WTC11 (cell line): Measurements from ENCODE around the gene CNTFR. TPM values are rescaled to one million over a fixed set of nuclear protein-coding genes. Genes with fewer than 3 reads are reported as not detected.

Experiments used
- ATAC-seq: fragments of 200-7000 bp; cut with Tn5 transposase; 2 replicates; pipeline ENCODE4 v1.10.0; 2021; ENCODE audit warnings: mild to moderate bottlenecking, moderate library complexity
- CTCF ChIA-PET: fragments of 300-600 bp; sonication (Branson Sonifier 250); formaldehyde crosslinking; loops from one replicate; lab custom pipeline; 2021; ENCODE audit warnings: antibody characterized with exemption; lab: Charles Lee
- POLR2A ChIA-PET: fragments of 350-600 bp; sonication (Branson Sonifier 250); formaldehyde crosslinking; loops from one replicate; lab custom pipeline; 2021; ENCODE audit warnings: antibody characterized with exemption; lab: Charles Lee
- DNase-seq: peaks from one replicate; pipeline ENCODE4 v3.0.0; 2021; ENCODE audit warnings: low spot score
- H3K27ac Mint-ChIP-seq: 2 replicates; pipeline ENCODE4 v1.8.0; 2021; ENCODE audit warnings: mixed read lengths
- H3K27me3 Mint-ChIP-seq: 2 replicates; pipeline ENCODE4 v1.8.0; 2021; ENCODE audit warnings: low read depth, mild to moderate bottlenecking, moderate library complexity, mixed read lengths
- H3K36me3 Mint-ChIP-seq: 2 replicates; pipeline ENCODE4 v1.8.0; 2021; ENCODE audit warnings: mixed read lengths
- H3K4me1 Mint-ChIP-seq: 2 replicates; pipeline ENCODE4 v1.8.0; 2022; ENCODE audit warnings: mixed read lengths
- H3K4me3 Mint-ChIP-seq: 2 replicates; pipeline ENCODE4 v1.8.0; 2021; ENCODE audit warnings: mild to moderate bottlenecking, moderate library complexity, mixed read lengths
- H3K9me3 Mint-ChIP-seq: 2 replicates; pipeline ENCODE4 v1.8.0; 2021; ENCODE audit warnings: mixed read lengths
- CBFB ChIP-seq: sonication (generic); formaldehyde crosslinking; IDR thresholded peaks from 2 replicates; pipeline ENCODE4 v1.8.1; 2022; ENCODE audit warnings: mild to moderate bottlenecking, low read depth, missing genetic modification reagents
- ELF4 ChIP-seq: sonication (generic); formaldehyde crosslinking; IDR thresholded peaks from 2 replicates; pipeline ENCODE4 v1.8.1; 2022; ENCODE audit warnings: low read depth, mild to moderate bottlenecking, moderate library complexity, missing genetic modification reagents
- ESRRA ChIP-seq: sonication (generic); formaldehyde crosslinking; IDR thresholded peaks from 2 replicates; pipeline ENCODE4 v1.8.1; 2022; ENCODE audit warnings: mild to moderate bottlenecking, missing genetic modification reagents, borderline replicate concordance
- ETV6 ChIP-seq: sonication (generic); formaldehyde crosslinking; IDR thresholded peaks from 2 replicates; pipeline ENCODE4 v1.8.1; 2022; ENCODE audit warnings: mild to moderate bottlenecking, missing genetic modification reagents
- FOXK1 ChIP-seq: sonication (generic); formaldehyde crosslinking; IDR thresholded peaks from 2 replicates; pipeline ENCODE4 v1.8.0; 2022; ENCODE audit warnings: mild to moderate bottlenecking, moderate library complexity, missing genetic modification reagents
- FOXP1 ChIP-seq: sonication (generic); formaldehyde crosslinking; IDR thresholded peaks from 2 replicates; pipeline ENCODE4 v1.8.0; 2022; ENCODE audit warnings: missing genetic modification reagents, mild to moderate bottlenecking, moderate library complexity, borderline replicate concordance
- FOXP4 ChIP-seq: sonication (generic); formaldehyde crosslinking; IDR thresholded peaks from 2 replicates; pipeline ENCODE4 v1.8.0; 2022; ENCODE audit warnings: mild to moderate bottlenecking, missing genetic modification reagents
- KAT7 ChIP-seq: sonication (generic); formaldehyde crosslinking; IDR thresholded peaks from 2 replicates; pipeline ENCODE4 v1.8.1; 2023; ENCODE audit warnings: missing genetic modification reagents, mild to moderate bottlenecking, borderline replicate concordance
- NFYB ChIP-seq: sonication (generic); formaldehyde crosslinking; conservative IDR thresholded peaks from 2 replicates; pipeline ENCODE4 v1.8.0; 2022; ENCODE audit warnings: low read depth, missing genetic modification reagents
- NR3C1 ChIP-seq: sonication (generic); formaldehyde crosslinking; conservative IDR thresholded peaks from 2 replicates; pipeline ENCODE4 v1.8.1; 2023; ENCODE audit warnings: low read depth, mild to moderate bottlenecking, missing genetic modification reagents
- RELA ChIP-seq: sonication (generic); formaldehyde crosslinking; IDR thresholded peaks from 2 replicates; pipeline ENCODE4 v1.8.1; 2022; ENCODE audit warnings: missing genetic modification reagents, mild to moderate bottlenecking, borderline replicate concordance
- TEAD4 ChIP-seq: sonication (generic); formaldehyde crosslinking; IDR thresholded peaks from 2 replicates; pipeline ENCODE4 v1.8.0; 2022; ENCODE audit warnings: mild to moderate bottlenecking, missing genetic modification reagents
- USF2 ChIP-seq: sonication (generic); formaldehyde crosslinking; IDR thresholded peaks from 2 replicates; pipeline ENCODE4 v1.8.1; 2023; ENCODE audit warnings: mild to moderate bottlenecking, missing genetic modification reagents, moderate library complexity
- ZBTB43 ChIP-seq: sonication (generic); formaldehyde crosslinking; IDR thresholded peaks from 2 replicates; pipeline ENCODE4 v1.8.1; 2023; ENCODE audit warnings: mild to moderate bottlenecking, missing genetic modification reagents
- ZNF121 ChIP-seq: sonication (generic); formaldehyde crosslinking; IDR thresholded peaks from 2 replicates; pipeline ENCODE4 v1.8.0; 2023; ENCODE audit warnings: missing genetic modification reagents
- ZNF138 ChIP-seq: sonication (generic); formaldehyde crosslinking; conservative IDR thresholded peaks from 2 replicates; pipeline ENCODE4 v1.8.1; 2022; ENCODE audit warnings: mild to moderate bottlenecking, moderate library complexity, missing genetic modification reagents
- ZNF317 ChIP-seq: sonication (generic); formaldehyde crosslinking; IDR thresholded peaks from 2 replicates; pipeline ENCODE4 v1.8.1; 2023; ENCODE audit warnings: low read depth, mild to moderate bottlenecking, moderate library complexity, missing genetic modification reagents, borderline replicate concordance
- total RNA-seq: library from RNA; stranded (reverse); gene quantifications from 3 replicates; pipeline ENCODE4 v1.2.3, GENCODE V29; 2021
- TF ChIP-seq, protein P1 (sequence below): sonication (generic); formaldehyde crosslinking; IDR thresholded peaks from 2 replicates; pipeline ENCODE4 v1.8.1; 2023; ENCODE audit warnings: mild to moderate bottlenecking, moderate library complexity, missing genetic modification reagents
- TF ChIP-seq, protein P2 (sequence below): fragments of 250-450 bp; sonication (Bioruptor Pico); IDR thresholded peaks from 2 replicates; pipeline ENCODE4 v1.9.0; 2021; ENCODE audit warnings: mild to moderate bottlenecking
- TF ChIP-seq, protein P3 (sequence below): sonication (generic); formaldehyde crosslinking; IDR thresholded peaks from 2 replicates; pipeline ENCODE4 v1.8.1; 2023; ENCODE audit warnings: mild to moderate bottlenecking, missing genetic modification reagents
- TF ChIP-seq, protein P4 (sequence below): sonication (generic); formaldehyde crosslinking; IDR thresholded peaks from 2 replicates; pipeline ENCODE4 v1.8.0; 2022; ENCODE audit warnings: mild to moderate bottlenecking, missing genetic modification reagents
- TF ChIP-seq, protein P5 (sequence below): sonication (generic); formaldehyde crosslinking; IDR thresholded peaks from 2 replicates; pipeline ENCODE4 v1.8.1; 2022; ENCODE audit warnings: missing genetic modification reagents, borderline replicate concordance

Gene CNTFR
- total RNA-seq, 1 experiment from 2014 or later: 18.0 TPM

- DNase-seq: peak; percentile 95
- Mint-ChIP-seq H3K9me3 (no peaks in the 10 kb centered on the region), H3K36me3 (peaks cover 4% of the 10 kb centered on the region), H3K4me1 (peaks cover 22% of the 10 kb centered on the region), H3K4me3 (peak within 1 kb of the TSS; percentile 83), H3K27ac (peak within 1 kb of the TSS; percentile 3), H3K27me3 (peaks cover 11% of the 10 kb centered on the region)
- CTCF ChIA-PET: interaction anchor here (0.7 to 6.7 kb wide), 21 partner anchors 9 to 234 kb away, joined by 3 to 94 read pairs (median 8); partner anchors contain the start of genes ARID3C, CCL27, CNTFR and DCTN3
- POLR2A ChIA-PET: interaction anchor here (0.5 to 2.1 kb wide), 9 partner anchors 9 to 1058 kb away, joined by 3 to 25 read pairs (median 3); partner anchors contain the start of genes DCTN3, GALT, IL11RA and RPP25L
- peak; percentile 89 for ATAC-seq
- 0 out of 2 replicates have a peak, but pooled peaks have one; percentile 70 for TF ChIP-seq ESRRA (CRISPR knock-in tag)
- TF ChIP-seq, protein P1, sequence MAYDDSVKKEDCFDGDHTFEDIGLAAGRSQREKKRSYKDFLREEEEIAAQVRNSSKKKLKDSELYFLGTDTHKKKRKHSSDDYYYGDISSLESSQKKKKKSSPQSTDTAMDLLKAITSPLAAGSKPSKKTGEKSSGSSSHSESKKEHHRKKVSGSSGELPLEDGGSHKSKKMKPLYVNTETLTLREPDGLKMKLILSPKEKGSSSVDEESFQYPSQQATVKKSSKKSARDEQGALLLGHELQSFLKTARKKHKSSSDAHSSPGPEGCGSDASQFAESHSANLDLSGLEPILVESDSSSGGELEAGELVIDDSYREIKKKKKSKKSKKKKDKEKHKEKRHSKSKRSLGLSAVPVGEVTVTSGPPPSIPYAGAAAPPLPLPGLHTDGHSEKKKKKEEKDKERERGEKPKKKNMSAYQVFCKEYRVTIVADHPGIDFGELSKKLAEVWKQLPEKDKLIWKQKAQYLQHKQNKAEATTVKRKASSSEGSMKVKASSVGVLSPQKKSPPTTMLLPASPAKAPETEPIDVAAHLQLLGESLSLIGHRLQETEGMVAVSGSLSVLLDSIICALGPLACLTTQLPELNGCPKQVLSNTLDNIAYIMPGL (CRISPR knock-in tag): peak; percentile 97
- no peak for TF ChIP-seq ZNF121 (CRISPR knock-in tag)
- TF ChIP-seq CBFB: peak; percentile 75; the same call in 1 of the 2 replicates
- TF ChIP-seq, protein P2, sequence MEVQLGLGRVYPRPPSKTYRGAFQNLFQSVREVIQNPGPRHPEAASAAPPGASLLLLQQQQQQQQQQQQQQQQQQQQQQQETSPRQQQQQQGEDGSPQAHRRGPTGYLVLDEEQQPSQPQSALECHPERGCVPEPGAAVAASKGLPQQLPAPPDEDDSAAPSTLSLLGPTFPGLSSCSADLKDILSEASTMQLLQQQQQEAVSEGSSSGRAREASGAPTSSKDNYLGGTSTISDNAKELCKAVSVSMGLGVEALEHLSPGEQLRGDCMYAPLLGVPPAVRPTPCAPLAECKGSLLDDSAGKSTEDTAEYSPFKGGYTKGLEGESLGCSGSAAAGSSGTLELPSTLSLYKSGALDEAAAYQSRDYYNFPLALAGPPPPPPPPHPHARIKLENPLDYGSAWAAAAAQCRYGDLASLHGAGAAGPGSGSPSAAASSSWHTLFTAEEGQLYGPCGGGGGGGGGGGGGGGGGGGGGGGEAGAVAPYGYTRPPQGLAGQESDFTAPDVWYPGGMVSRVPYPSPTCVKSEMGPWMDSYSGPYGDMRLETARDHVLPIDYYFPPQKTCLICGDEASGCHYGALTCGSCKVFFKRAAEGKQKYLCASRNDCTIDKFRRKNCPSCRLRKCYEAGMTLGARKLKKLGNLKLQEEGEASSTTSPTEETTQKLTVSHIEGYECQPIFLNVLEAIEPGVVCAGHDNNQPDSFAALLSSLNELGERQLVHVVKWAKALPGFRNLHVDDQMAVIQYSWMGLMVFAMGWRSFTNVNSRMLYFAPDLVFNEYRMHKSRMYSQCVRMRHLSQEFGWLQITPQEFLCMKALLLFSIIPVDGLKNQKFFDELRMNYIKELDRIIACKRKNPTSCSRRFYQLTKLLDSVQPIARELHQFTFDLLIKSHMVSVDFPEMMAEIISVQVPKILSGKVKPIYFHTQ (CRISPR knock-in tag): no peak
- TF ChIP-seq FOXP1 (CRISPR knock-in tag): peak; percentile 91
- no peak; the same call in 1 of the 2 replicates for TF ChIP-seq ZNF138 (CRISPR knock-in tag)
- peak; percentile 69; the same call in 1 of the 2 replicates for TF ChIP-seq NR3C1
- TF ChIP-seq ELF4 (CRISPR knock-in tag): 0 out of 2 replicates have a peak, but pooled peaks have one; percentile 41
- TF ChIP-seq FOXK1 (CRISPR knock-in tag): peak; percentile 72
- peak; percentile 26 for TF ChIP-seq USF2 (CRISPR knock-in tag)
- peak; percentile 73 for TF ChIP-seq FOXP4 (CRISPR knock-in tag)
- peak; percentile 57; the same call in 1 of the 2 replicates for TF ChIP-seq ZNF317 (CRISPR knock-in tag)
- peak; percentile 68; the same call in 1 of the 2 replicates for TF ChIP-seq TEAD4 (CRISPR knock-in tag)
- peak; percentile 88 for TF ChIP-seq ETV6 (CRISPR knock-in tag)
- TF ChIP-seq ZBTB43 (CRISPR knock-in tag): 0 out of 2 replicates have a peak, but pooled peaks have one; percentile 41
- TF ChIP-seq RELA (CRISPR knock-in tag): peak; percentile 94
- TF ChIP-seq, protein P3, sequence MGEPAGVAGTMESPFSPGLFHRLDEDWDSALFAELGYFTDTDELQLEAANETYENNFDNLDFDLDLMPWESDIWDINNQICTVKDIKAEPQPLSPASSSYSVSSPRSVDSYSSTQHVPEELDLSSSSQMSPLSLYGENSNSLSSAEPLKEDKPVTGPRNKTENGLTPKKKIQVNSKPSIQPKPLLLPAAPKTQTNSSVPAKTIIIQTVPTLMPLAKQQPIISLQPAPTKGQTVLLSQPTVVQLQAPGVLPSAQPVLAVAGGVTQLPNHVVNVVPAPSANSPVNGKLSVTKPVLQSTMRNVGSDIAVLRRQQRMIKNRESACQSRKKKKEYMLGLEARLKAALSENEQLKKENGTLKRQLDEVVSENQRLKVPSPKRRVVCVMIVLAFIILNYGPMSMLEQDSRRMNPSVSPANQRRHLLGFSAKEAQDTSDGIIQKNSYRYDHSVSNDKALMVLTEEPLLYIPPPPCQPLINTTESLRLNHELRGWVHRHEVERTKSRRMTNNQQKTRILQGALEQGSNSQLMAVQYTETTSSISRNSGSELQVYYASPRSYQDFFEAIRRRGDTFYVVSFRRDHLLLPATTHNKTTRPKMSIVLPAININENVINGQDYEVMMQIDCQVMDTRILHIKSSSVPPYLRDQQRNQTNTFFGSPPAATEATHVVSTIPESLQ (CRISPR knock-in tag): no peak
- peak; percentile 92 for TF ChIP-seq NFYB (CRISPR knock-in tag)
- TF ChIP-seq, protein P4, sequence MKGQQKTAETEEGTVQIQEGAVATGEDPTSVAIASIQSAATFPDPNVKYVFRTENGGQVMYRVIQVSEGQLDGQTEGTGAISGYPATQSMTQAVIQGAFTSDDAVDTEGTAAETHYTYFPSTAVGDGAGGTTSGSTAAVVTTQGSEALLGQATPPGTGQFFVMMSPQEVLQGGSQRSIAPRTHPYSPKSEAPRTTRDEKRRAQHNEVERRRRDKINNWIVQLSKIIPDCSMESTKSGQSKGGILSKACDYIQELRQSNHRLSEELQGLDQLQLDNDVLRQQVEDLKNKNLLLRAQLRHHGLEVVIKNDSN: peak; percentile 78
- TF ChIP-seq KAT7 (CRISPR knock-in tag): peak; percentile 89; the same call in 1 of the 2 replicates
- TF ChIP-seq, protein P5, sequence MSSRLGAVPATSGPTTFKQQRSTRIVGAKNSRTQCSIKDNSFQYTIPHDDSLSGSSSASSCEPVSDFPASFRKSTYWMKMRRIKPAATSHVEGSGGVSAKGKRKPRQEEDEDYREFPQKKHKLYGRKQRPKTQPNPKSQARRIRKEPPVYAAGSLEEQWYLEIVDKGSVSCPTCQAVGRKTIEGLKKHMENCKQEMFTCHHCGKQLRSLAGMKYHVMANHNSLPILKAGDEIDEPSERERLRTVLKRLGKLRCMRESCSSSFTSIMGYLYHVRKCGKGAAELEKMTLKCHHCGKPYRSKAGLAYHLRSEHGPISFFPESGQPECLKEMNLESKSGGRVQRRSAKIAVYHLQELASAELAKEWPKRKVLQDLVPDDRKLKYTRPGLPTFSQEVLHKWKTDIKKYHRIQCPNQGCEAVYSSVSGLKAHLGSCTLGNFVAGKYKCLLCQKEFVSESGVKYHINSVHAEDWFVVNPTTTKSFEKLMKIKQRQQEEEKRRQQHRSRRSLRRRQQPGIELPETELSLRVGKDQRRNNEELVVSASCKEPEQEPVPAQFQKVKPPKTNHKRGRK (CRISPR knock-in tag): no peak
Observed at GRCh38 chr9:34637356-34638137, 48.0 kb upstream of the CNTFR start, which contains the start of gene SIGMAR1. Gene SIGMAR1, minus strand, starts transcription at chr9:34637787. Its CDS starts 90 bp downstream, at chr9:34637697.
